Measurements from ENCODE around the gene UPK3A. TPM values are rescaled to one million over a fixed set of nuclear protein-coding genes. Genes with fewer than 3 reads are reported as not detected.
A peak's percentile ranks its signal among the peaks of the same experiment; 100 is the strongest.

The UPK3A gene
- total RNA-seq = 1.4 and 1.6 TPM in 2 replicates

GRCh38 chr22:45284705-45285262, at the start of gene UPK3A:
Gene UPK3A (plus strand): TSS chr22:45284949. CDS start chr22:45285014, 65 bp downstream.
- no peak for TF ChIP-seq CTCF (IDR thresholded peaks at IDR 0.05)
- intact Hi-C loops (cut with micrococcal nuclease) = loop anchor here (1.0 kb wide), 3 partner anchors 15 to 34 kb away; partner anchors contain the start of gene FAM118A
- CTCF ChIA-PET = no interaction called here
- peak; percentile 86 for ATAC-seq (ENCODE audit: low read depth)
- no peaks in the 10 kb centered on the region for H3K27me3 Mint-ChIP-seq
- H3K9me3 Mint-ChIP-seq = no peaks in the 10 kb centered on the region
- peaks cover 57% of the 10 kb centered on the region for H3K4me1 Mint-ChIP-seq
- peak; percentile 84 for DNase-seq
- peak within 1 kb of the TSS; percentile 54 for H3K4me3 Mint-ChIP-seq
- POLR2A ChIA-PET = interaction anchor here (0.6 to 1.9 kb wide), 10 partner anchors 10 to 33 kb away, joined by 3 to 8 read pairs (median 4); partner anchors contain the start of gene FAM118A
- H3K36me3 Mint-ChIP-seq (ENCODE audit: low read depth) = no peaks in the 10 kb centered on the region
- H3K27ac Mint-ChIP-seq = peak within 1 kb of the TSS; percentile 61

DNA sequence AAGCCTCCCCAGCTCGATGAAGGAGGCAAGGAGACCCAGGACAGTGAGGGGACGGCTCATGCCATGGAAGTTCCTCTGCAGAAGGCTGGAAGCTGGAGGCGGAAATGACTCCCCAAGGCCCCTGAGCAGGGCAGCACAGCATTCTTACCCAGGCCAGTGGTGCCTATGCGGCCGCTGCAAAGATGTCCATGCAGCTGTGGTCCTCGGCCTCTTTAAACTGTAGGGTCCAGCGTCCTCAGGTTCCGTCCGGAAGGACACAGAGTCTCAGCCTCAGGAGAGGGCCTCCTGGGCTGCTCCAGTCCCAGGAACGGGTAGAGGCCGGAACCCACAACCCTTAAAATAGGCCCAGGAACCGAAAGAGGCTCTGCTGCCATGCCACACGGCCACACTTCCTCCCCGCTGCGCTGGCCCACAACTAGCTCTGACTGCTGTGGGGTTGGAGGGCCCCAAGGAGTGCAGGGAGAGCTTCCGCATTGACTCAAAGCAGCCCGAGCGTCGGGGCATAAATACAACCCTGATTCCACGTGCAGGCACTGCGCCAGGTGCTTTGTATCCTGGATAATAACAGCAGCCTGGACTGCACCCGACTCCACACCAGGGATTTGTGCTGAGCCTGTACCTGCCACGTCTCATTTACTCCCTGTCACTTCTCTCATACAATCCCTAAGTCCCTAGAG, 49.5 kb upstream of the UPK3A start:
- DNase-seq (peak; percentile 64), ATAC-seq (ENCODE audit: low read depth) (peak; percentile 93)
- Mint-ChIP-seq H3K27ac (peak overlapping the region; percentile 88), H3K9me3 (no peaks in the 10 kb centered on the region), H3K27me3 (no peaks in the 10 kb centered on the region), H3K4me3 (peak overlapping the region; percentile 70), H3K36me3 (ENCODE audit: low read depth) (peaks cover 21% of the 10 kb centered on the region), H3K4me1 (peaks cover 86% of the 10 kb centered on the region)
- intact Hi-C loops (cut with micrococcal nuclease) = loop anchor here (1.0 to 2.0 kb wide), 2 partner anchors 16 to 28 kb away; no protein-coding TSS in a partner anchor
- ChIA-PET POLR2A (interaction anchor here (0.6 to 3.0 kb wide), 11 partner anchors 8 to 713 kb away, joined by 3 to 27 read pairs (median 6); partner anchors contain the start of gene NUP50), CTCF (interaction anchor here (1.0 to 2.0 kb wide), 6 partner anchors 15 to 202 kb away, joined by 3 to 6 read pairs (median 4); partner anchors contain the start of gene NUP50)
- TF ChIP-seq CTCF (IDR thresholded peaks at IDR 0.05) = no peak

DNA sequence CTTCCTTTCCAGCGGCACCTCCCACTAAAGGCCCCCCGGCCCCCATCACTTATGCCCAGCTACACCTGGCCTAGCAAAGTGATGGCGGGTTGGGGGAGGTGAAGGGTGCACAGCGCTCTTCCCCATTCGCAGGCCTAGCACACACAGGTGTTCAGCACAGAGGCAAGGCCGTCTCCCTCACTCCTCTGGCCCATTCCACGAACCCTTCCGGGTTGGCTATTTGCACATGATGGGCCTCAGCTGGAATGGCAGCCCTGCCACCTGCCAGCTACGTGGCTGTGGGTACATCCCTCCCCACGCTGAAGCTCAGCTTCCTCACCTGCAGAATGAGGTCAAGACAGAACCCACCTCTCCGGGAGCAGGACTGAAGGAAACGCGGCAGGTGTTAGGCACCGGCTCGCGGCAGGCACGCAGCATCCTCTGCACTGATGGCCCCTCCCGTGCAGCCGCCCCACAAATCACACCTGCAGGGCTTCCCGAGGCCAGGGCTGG, 48.9 kb upstream of the UPK3A start:
- intact Hi-C loops (cut with micrococcal nuclease) = loop anchor here (1.0 to 2.0 kb wide), 2 partner anchors 17 to 27 kb away; no protein-coding TSS in a partner anchor
- ChIA-PET POLR2A (interaction anchor here (0.9 to 3.0 kb wide), 8 partner anchors 9 to 72 kb away, joined by 3 to 27 read pairs (median 7); partner anchors contain the start of gene NUP50), CTCF (interaction anchor here (1.0 to 2.0 kb wide), 6 partner anchors 10 to 202 kb away, joined by 4 to 6 read pairs (median 4); partner anchors contain the start of gene NUP50)
- peak; percentile 34 for DNase-seq
- Mint-ChIP-seq H3K27me3 (no peaks in the 10 kb centered on the region), H3K4me1 (peaks cover 85% of the 10 kb centered on the region), H3K9me3 (no peaks in the 10 kb centered on the region), H3K27ac (peak overlapping the region; percentile 88), H3K36me3 (ENCODE audit: low read depth) (peaks cover 21% of the 10 kb centered on the region), H3K4me3 (peak overlapping the region; percentile 70)
- ATAC-seq (ENCODE audit: low read depth) = peak; percentile 18
- no peak for TF ChIP-seq CTCF (IDR thresholded peaks at IDR 0.05)

- H3K4me3 Mint-ChIP-seq = peak overlapping the region; percentile 24
- no peak for TF ChIP-seq CTCF (IDR thresholded peaks at IDR 0.05)
- peaks cover 18% of the 10 kb centered on the region for H3K36me3 Mint-ChIP-seq (ENCODE audit: low read depth)
Measured at GRCh38 chr22:45237065-45237990, 47.4 kb upstream of the UPK3A start.

More at GRCh38 chr22:45237065-45237990, 47.4 kb upstream of the UPK3A start:
- H3K4me1 Mint-ChIP-seq = peaks cover 85% of the 10 kb centered on the region
- ATAC-seq (ENCODE audit: low read depth) = no peak
- H3K27ac Mint-ChIP-seq = peak overlapping the region; percentile 59
- POLR2A ChIA-PET = interaction anchor here (1.1 to 3.0 kb wide), 5 partner anchors 9 to 74 kb away, joined by 3 to 20 read pairs (median 3); partner anchors contain the start of gene NUP50
- DNase-seq = no peak
- H3K27me3 Mint-ChIP-seq = no peaks in the 10 kb centered on the region
- intact Hi-C loops (cut with micrococcal nuclease) = no loop called here
- no peaks in the 10 kb centered on the region for H3K9me3 Mint-ChIP-seq
- CTCF ChIA-PET = interaction anchor here (0.8 to 1.7 kb wide), 2 partner anchors 8 to 25 kb away, joined by 3 to 4 read pairs; no protein-coding TSS in a partner anchor
